Skeletal muscle tissue (tissue), 4 donors: ENCODE data around the gene TTC16. TPM values are rescaled to one million over a fixed set of nuclear protein-coding genes. Genes with fewer than 3 reads are reported as not detected.
A peak's percentile ranks its signal among the peaks of the same experiment; 100 is the strongest.

Experiments used
- H3K27ac ChIP-seq: one replicate; pipeline ENCODE4 v1.7.0; 2013; ENCODE audit warnings: mild to moderate bottlenecking, low read depth, low read length, inconsistent platforms
- H3K27me3 ChIP-seq, 3 donors: one replicate each; pipeline ENCODE4 v1.7.0; 2013; ENCODE audit warnings: low read length in 3 of 3; ENCODE audit not compliant: control insufficient read depth in 3 of 3, insufficient read depth in 3 of 3
- H3K36me3 ChIP-seq, 3 donors: one replicate each; pipeline ENCODE4 v1.7.0; 2013; ENCODE audit warnings: low read length in 3 of 3; ENCODE audit not compliant: control insufficient read depth in 3 of 3, insufficient read depth in 3 of 3
- H3K4me1 ChIP-seq, 3 donors: one replicate each; pipeline ENCODE4 v1.7.0; 2013; ENCODE audit warnings: low read length in 3 of 3, mild to moderate bottlenecking in 3 of 3; ENCODE audit not compliant: control insufficient read depth in 3 of 3, insufficient read depth in 3 of 3
- H3K4me3 ChIP-seq, 3 donors: one replicate each; pipeline ENCODE4 v1.7.0; 2013; ENCODE audit warnings: low read length in 3 of 3
- H3K9ac ChIP-seq, 3 donors: one replicate each; pipeline ENCODE4 v1.7.0; 2013; ENCODE audit warnings: low read length in 3 of 3, mild to moderate bottlenecking in 3 of 3, moderate library complexity in 2 of 3, low read depth in 1 of 3
- H3K9me3 ChIP-seq, 3 donors: one replicate each; pipeline ENCODE4 v1.7.0; 2013; ENCODE audit warnings: low read length in 3 of 3; ENCODE audit not compliant: control insufficient read depth in 3 of 3
- total RNA-seq: library from RNA; depleted of rRNA; stranded (reverse); fragments of >200 nt; gene quantifications from one replicate; pipeline ENCODE4 v1.2.3, GENCODE V29; 2014
- donor health status: Osteomylitis.

Gene TTC16
- total RNA-seq, 1 donor from 2014 or later = not detected

DNA sequence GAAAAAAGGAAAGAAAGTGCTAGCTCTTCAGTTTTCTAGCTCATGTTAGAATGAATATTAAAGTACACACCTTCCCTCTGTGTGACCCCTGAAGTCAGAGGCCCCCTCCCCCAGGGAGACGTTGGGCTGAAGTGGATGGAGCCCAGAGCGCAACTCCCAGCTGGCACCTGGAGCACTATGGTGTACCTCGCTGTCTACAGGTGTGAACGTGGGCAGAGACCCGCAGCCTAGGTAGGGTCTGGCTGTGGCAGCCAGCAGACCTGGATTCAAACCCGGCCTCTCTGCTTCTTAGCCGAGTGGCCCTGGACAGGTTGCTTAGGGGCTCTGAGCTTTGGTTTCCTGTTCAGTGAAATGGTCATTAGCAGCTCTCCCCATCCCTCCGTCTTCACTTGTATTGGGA is 12.9 kb downstream of the TTC16 start:
- Histone ChIP-seq H3K27me3 (no peaks in the 10 kb centered on the region), H3K27ac (no peak overlapping the region), H3K36me3 (peaks cover 6 to 24% (median 21%) of the 10 kb centered on the region in 3 donors), H3K4me3 (no peak overlapping the region), H3K9ac (no peak overlapping the region), H3K9me3 (no peaks in the 10 kb centered on the region), H3K4me1 (peaks cover 0 to 4% (median 3%) of the 10 kb centered on the region in 3 donors)

GRCh38 chr9:127729522-127730256 is 13.8 kb downstream of the TTC16 start:
- Histone ChIP-seq H3K27ac (no peak overlapping the region), H3K36me3 (peaks cover 6 to 24% (median 21%) of the 10 kb centered on the region in 3 donors)

DNA sequence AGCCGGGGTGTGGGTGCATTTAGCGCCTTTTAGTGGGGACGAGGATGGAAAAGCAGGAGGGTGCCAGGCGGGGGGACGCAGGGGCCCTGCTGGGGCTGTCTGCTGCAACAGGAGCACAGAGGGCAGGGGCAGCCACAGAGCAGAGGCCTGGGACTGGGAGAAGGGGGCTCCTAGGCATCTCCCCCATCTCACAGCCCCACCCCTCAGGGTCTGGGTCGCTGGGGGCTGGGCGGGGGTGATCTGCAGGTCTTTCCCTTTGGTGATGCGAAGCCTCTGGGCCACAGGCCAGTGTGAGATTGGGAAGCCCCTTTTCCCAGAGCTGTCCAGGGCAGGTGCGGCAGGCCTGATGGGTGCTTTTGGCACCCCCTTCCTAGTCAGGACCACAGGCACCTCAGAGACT is 14.4 kb downstream of the TTC16 start:
- Histone ChIP-seq H3K9me3 (no peaks in the 10 kb centered on the region), H3K4me1 (peaks cover 6 to 13% (median 7%) of the 10 kb centered on the region in 3 donors), H3K4me3 (no peak overlapping the region), H3K27me3 (no peaks in the 10 kb centered on the region), H3K27ac (no peak overlapping the region), H3K9ac (no peak overlapping the region), H3K36me3 (peaks cover 6 to 24% (median 21%) of the 10 kb centered on the region in 3 donors)

More at GRCh38 chr9:127729522-127730256, 13.8 kb downstream of the TTC16 start:
- H3K9ac ChIP-seq = no peak overlapping the region
- H3K4me3 ChIP-seq = no peak overlapping the region
- H3K9me3 ChIP-seq = no peaks in the 10 kb centered on the region
- H3K27me3 ChIP-seq = no peaks in the 10 kb centered on the region
- H3K4me1 ChIP-seq = peaks cover 6 to 12% (median 7%) of the 10 kb centered on the region in 3 donors

DNA sequence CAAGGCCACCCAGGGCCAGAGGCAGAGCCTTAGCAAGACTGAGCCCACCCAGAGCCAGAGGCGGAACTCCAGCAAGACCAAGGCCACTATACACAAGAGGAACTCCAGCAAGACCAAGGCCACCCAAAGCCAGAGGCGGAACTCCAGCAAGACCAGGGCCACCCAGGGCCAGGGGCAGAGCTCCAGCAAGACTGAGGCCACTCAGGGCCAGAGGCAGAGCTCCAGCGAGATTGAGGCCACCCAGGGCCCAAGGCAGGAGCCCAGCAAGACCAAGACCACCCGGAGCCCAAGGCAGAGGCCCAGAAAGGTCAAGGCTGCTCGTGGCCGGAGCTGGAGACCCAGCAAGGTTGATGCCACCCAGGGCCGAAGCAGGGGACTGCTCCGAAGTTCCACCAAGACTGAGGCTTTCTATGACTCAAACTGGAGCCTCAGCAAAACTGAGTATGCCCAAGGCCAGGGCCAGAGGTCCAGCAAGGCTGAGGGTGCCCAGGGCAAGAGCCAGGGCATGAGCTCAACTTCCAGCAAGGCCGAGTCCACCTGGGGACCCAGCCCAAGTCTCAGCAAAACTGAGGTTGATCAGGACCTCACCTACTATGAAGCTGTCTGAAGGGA is 15.0 kb downstream of the TTC16 start:
- H3K36me3 ChIP-seq = peaks cover 6 to 24% (median 21%) of the 10 kb centered on the region in 3 donors
- H3K9me3 ChIP-seq = no peaks in the 10 kb centered on the region
- H3K27ac ChIP-seq = no peak overlapping the region
- no peak overlapping the region for H3K9ac ChIP-seq
- H3K27me3 ChIP-seq = no peaks in the 10 kb centered on the region
- H3K4me1 ChIP-seq = peaks cover 6 to 13% (median 13%) of the 10 kb centered on the region in 3 donors
- H3K4me3 ChIP-seq = no peak overlapping the region

- Histone ChIP-seq H3K27me3 (no peaks in the 10 kb centered on the region), H3K9me3 (no peaks in the 10 kb centered on the region), H3K27ac (no peak overlapping the region)
Measured at GRCh38 chr9:127731938-127732337, 16.1 kb downstream of the TTC16 start.

DNA sequence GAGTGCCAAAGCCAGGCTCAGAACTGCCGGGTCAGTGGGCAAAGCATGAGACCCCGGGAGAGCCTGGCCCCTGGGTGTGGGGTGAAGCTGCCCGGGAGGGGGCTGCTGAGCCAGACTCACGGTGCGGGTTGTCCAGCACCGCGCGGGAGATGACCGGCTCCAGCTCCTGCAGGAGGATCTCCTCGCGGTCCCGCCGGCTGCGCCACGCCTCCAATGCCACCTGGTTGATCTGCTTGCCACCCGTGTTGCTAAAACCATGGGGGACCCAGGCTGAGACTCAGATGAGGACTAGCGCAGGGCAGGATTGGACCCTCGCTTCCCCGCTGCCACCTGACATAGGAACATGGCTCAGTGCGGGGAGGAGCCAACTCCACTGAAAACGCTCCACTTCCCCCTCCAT is 16.6 kb downstream of the TTC16 start:
- H3K27me3 ChIP-seq = no peaks in the 10 kb centered on the region
- peaks cover 6 to 24% (median 21%) of the 10 kb centered on the region in 3 donors for H3K36me3 ChIP-seq
- no peak overlapping the region for H3K4me3 ChIP-seq
- no peak overlapping the region for H3K9ac ChIP-seq
- H3K4me1 ChIP-seq = peaks cover 6 to 14% (median 13%) of the 10 kb centered on the region in 3 donors
- no peak overlapping the region for H3K27ac ChIP-seq
- H3K9me3 ChIP-seq = no peaks in the 10 kb centered on the region

More at GRCh38 chr9:127731938-127732337, 16.1 kb downstream of the TTC16 start:
- no peak overlapping the region for H3K9ac ChIP-seq
- H3K36me3 ChIP-seq = peaks cover 6 to 24% (median 21%) of the 10 kb centered on the region in 3 donors
- H3K4me3 ChIP-seq = no peak overlapping the region
- H3K4me1 ChIP-seq = peaks cover 6 to 14% (median 13%) of the 10 kb centered on the region in 3 donors

- no peaks in the 10 kb centered on the region for H3K27me3 ChIP-seq
- H3K4me3 ChIP-seq = no peak overlapping the region
- no peak overlapping the region for H3K9ac ChIP-seq
- H3K36me3 ChIP-seq = peaks cover 6 to 28% (median 21%) of the 10 kb centered on the region in 3 donors
- no peaks in the 10 kb centered on the region for H3K9me3 ChIP-seq
- peaks cover 6 to 14% (median 13%) of the 10 kb centered on the region in 3 donors for H3K4me1 ChIP-seq
- no peak overlapping the region for H3K27ac ChIP-seq
Measured at GRCh38 chr9:127733614-127734013, 17.7 kb downstream of the TTC16 start.

- H3K4me3 ChIP-seq = peak overlapping the region; percentile 77 to 91 (median 84)
- H3K27me3 ChIP-seq = no peaks in the 10 kb centered on the region
- peaks cover 6 to 28% (median 21%) of the 10 kb centered on the region in 3 donors for H3K36me3 ChIP-seq
- peaks cover 6 to 14% (median 13%) of the 10 kb centered on the region in 3 donors for H3K4me1 ChIP-seq
- peak overlapping the region; percentile 91 for H3K27ac ChIP-seq
- no peaks in the 10 kb centered on the region for H3K9me3 ChIP-seq
- H3K9ac ChIP-seq = peak overlapping the region; percentile 71 to 89 (median 89)
Measured at GRCh38 chr9:127734247-127734746, 18.4 kb downstream of the TTC16 start.

- Histone ChIP-seq H3K27ac (peak within 1 kb of the TSS; percentile 91), H3K4me3 (peak within 1 kb of the TSS; percentile 77 to 91 (median 84)), H3K9me3 (no peaks in the 10 kb centered on the region), H3K36me3 (peaks cover 6 to 28% (median 21%) of the 10 kb centered on the region in 3 donors), H3K4me1 (peaks cover 9 to 17% (median 16%) of the 10 kb centered on the region in 3 donors), H3K27me3 (no peaks in the 10 kb centered on the region), H3K9ac (peak within 1 kb of the TSS; percentile 71 to 89 (median 89))
Measured at GRCh38 chr9:127734747-127735529, 19.1 kb downstream of the TTC16 start, which contains the start of gene TOR2A. TOR2A (minus strand) TSS chr9:127735294; CDS start chr9:127735270, 24 bp downstream.
